ENCODE measurements around the gene SERHL2.
A peak's percentile ranks its signal among the peaks of the same experiment; 100 is the strongest.
"Not testable (repeated sequence)": the region's sequence is repeated elsewhere in the genome, so short reads cannot be mapped to it uniquely, and the experiment has no call there.

Gene SERHL2

GRCh38 chr22:42607641-42608040 lies 53.9 kb downstream of the SERHL2 start:
- not testable (repeated sequence) for DNase-seq (ENCODE audit: low read depth in 2 of 2)

DNA sequence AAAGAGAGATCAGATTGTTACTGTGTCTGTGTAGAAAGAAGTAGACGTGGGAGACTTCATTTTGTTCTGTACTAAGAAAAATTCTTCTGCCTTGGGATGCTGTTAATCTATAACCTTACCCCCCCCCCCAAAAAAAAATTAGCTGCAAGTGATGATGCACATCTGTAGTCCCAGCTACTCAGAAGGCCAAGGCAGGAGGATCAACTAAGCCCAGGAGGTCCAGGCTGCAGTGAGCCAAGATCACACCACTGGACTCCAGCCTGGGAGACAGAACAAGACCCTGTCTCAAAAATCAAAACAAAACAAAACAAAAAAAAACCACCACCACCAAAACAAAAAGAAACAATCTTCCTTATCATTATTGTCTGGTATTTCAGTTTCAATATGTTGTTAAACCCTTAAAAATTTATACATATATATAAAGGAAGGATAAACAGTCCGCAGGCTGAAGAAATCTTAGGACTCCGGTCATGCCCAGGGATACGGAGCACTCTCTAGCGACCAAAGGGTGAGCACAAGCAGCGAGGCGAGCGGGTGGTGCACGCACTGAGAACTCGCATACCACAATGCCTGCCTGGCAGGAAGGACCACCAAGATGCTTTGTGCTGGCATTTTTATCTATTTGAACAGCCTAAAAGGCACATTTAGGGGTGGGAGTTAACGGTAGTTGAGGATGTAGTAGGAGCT lies 54.5 kb downstream of the SERHL2 start:
- DNase-seq (ENCODE audit: low read depth in 2 of 2): no peak

DNA sequence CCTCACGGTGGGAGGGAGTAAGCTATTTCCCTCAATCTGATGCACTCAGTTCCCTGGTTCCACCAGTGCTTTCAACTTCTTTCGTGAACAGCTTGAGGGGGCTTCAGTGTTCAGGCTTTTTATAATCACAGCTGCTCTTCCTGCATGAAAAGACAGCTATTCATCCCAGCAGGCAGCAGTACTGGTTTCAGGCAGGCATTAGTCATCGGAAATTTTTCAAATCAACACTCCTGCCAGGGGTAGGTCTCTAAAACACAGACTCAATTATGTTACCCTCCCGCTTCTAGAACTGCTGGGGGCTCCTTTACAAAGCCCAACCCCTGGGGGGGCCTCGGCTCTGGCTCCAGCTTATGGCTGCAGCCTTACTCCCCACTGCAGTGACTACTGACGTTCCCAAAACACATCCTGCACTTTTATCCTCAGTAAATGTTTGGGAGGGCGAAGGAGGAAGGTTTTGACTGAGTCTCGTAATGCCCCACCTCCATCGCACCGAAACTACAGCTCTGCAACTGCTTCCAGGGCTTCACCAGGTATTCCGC lies 55.1 kb downstream of the SERHL2 start:
- no peak for DNase-seq (ENCODE audit: low read depth in 2 of 2)

GRCh38 chr22:42610186-42610585 lies 56.4 kb downstream of the SERHL2 start:
- no peak for DNase-seq (ENCODE audit: low read depth in 2 of 2)

- DNase-seq (ENCODE audit: low read depth in 2 of 2): no peak
These were observed 57.3 kb downstream of the SERHL2 start for GRCh38 chr22:42611051-42611450.

DNA sequence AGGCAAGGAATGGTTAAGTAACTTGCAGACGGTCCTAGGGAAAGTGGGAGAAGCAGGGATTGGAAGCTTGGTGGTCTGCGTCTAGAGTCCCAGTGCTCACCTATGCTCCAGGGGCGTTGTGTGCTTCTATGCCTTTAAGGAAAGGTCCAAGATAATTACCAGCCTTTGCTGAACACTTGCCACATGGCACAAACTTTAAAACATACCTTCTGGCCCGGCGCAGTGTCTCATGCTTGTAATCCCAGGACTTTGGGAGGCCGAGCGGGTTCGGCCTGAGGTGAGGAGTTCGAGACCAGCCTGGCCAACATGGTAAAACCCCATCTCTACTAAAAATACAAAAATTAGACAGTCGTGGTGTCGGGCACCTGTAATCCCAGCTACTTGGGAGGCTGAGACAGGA lies 58.6 kb downstream of the SERHL2 start:
- no peak for DNase-seq (ENCODE audit: low read depth in 2 of 2)

GRCh38 chr22:42613872-42614301 lies 60.1 kb downstream of the SERHL2 start:
- DNase-seq (ENCODE audit: low read depth in 2 of 2): no peak

DNA sequence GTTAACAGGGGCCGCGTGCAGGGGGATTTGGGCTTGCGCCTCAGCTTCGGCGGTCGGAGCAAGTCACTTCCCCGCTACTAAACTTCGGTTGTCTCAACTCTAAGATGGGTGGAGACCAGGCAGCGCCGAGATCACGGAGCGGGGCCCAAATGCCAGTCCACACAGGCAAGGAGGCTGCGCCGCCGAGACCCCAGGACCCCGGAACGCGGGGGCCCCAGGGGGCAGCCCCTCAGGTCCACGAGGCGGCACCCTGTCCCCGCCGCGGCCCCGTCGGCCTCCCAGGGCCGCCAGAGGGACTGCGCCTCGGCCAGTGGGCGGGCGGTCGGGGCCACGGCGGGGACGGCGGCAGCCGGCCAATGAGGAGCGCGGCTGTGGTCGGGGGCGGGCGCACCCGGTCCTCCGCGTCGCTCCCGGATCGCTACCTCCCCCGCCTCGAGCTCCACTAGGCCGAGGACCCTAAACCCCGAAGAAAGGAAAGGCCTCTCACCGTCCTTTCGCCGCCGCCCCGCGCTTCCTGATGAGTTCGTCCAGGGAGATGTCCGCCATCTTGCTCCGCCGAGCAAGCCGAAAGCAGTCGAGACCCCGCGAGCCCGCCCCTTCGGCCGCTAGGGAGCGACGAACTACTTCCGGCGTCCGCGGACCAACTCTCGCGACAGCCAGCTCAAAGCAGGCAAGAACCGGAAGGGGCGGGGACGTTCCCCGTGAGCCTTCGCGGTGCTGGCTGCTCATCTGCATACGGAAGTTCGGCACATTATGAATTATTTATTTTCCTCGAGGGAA lies 60.7 kb downstream of the SERHL2 start, which contains the start of gene POLDIP3:
TSS of gene POLDIP3 (minus strand) at position 572 of the 780 bp plus-strand sequence. CDS start at position 546, 26 bp downstream.
- DNase-seq (ENCODE audit: low read depth in 2 of 2): peak; percentile 98 to 99

GRCh38 chr22:42615092-42615859 lies 61.5 kb downstream of the SERHL2 start:
- peak; percentile 89 to 91 for DNase-seq (ENCODE audit: low read depth in 2 of 2)

DNA sequence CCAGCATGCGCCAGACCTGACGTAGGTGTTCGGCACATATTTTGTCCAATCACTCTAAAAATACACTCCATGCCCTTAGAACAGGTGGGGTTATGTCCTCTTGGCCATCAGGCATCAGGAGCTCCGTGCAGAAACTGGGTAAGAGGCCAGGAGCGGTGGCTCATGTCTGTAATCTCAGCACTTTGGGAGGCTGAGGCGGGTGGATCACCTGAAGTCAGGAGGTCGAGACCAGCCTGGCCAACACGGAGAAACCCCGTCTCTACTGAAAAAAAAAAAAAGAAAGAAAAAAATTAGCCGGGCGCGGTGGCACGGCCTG lies 62.1 kb downstream of the SERHL2 start:
- not testable (repeated sequence) for DNase-seq (ENCODE audit: low read depth in 2 of 2)

- DNase-seq (ENCODE audit: low read depth in 2 of 2): no peak
These were observed 63.6 kb downstream of the SERHL2 start for GRCh38 chr22:42617155-42617983.

DNA sequence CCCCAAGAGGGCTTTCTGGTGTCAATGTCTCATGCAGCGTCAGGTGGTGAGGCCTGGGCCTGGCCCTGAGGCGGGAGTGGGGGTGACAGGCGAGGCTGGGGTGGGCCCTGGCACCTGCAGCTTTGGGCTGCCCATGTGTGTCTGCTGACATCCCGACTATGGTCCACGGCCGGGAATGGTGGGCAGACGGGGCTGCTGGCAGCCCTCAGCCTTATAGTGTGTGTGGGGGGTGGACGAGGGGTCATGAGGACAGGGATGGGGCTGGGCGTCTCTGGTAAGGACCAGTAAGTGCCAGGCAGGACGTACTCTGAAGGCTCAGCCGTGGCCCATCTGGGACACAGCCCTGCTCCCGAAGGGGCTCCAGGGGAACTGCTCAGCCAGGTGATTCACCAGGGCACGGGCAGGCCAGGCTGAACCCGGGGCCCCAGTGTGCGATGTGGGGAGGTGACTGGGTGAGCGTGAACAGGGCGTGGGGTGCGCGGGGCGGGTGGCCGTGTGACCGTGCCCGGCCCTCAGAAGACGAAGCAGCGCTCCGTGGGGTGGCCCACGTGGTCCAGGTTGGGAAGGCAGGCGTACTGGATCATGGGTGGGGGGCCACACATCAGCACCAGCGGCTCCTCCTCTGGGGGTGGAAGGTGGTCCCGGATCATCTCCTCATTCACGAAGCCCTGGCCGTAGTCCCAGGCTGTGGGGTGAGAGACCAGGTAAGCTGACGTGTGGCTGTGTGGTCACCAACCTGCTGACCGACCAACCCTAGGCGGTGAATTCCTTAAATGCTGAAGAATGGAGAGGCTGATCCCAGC lies 65.7 kb downstream of the SERHL2 start:
- no peak for DNase-seq (ENCODE audit: low read depth in 2 of 2)

- no peak for DNase-seq (ENCODE audit: low read depth in 2 of 2)
These were observed 66.3 kb downstream of the SERHL2 start for GRCh38 chr22:42620084-42620483.

GRCh38 chr22:42621505-42622002 lies 67.8 kb downstream of the SERHL2 start:
- DNase-seq (ENCODE audit: low read depth in 2 of 2): peak in 1 of 2 donors; percentile 36

GRCh38 chr22:42622061-42622710 lies 68.4 kb downstream of the SERHL2 start:
- no peak for DNase-seq (ENCODE audit: low read depth in 2 of 2)

- no peak for DNase-seq (ENCODE audit: low read depth in 2 of 2)
These were observed 69.6 kb downstream of the SERHL2 start for GRCh38 chr22:42623301-42623751.

All from stimulated activated CD4-positive, alpha-beta T cell treated with anti-CD3 and anti-CD28 coated beads, Interleukin-15, amount 100 ng/mL, for 48 hours (primary cell).